ENCODE measurements around the gene DPF3. TPM values are rescaled to one million over a fixed set of nuclear protein-coding genes. Genes with fewer than 3 reads are reported as not detected.

The DPF3 gene
- total RNA-seq, 4 donors from 2014 or later = 0.22 to 5.4 (median 2.7) TPM

DNA sequence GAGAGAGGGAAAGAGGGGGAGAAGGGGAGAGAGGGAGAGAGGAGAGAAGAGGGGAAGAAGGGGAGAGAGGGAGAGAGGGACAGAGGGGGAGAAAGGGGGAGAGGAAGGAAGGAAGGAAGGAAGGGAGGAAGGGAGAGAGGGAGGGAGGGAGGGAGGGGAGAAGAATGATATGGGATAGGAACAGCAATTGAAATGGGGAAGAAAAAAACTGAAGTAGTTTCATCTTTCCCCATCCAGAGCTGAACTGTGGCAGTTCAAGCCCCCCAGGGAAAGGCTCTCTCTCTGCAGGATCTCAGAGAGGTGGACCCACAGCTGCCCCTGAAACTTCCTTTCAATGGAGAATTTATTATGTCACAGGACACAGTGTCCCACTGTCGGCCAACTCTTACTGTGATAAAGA is 136.9 kb downstream of the DPF3 start:
- Histone ChIP-seq H3K4me3 (no peak overlapping the region), H3K4me1 (no peaks in the 10 kb centered on the region), H3K27ac (no peak overlapping the region), H3K9me3 (peaks cover 0 to 46% (median 18%) of the 10 kb centered on the region in 4 donors), H3K36me3 (no peaks in the 10 kb centered on the region), H3K27me3 (no peaks in the 10 kb centered on the region)
- TF ChIP-seq POLR2A (IDR thresholded peaks at IDR 0.05) = no peak
- TF ChIP-seq EP300 (IDR thresholded peaks at IDR 0.05) = no peak
- TF ChIP-seq, protein P1, sequence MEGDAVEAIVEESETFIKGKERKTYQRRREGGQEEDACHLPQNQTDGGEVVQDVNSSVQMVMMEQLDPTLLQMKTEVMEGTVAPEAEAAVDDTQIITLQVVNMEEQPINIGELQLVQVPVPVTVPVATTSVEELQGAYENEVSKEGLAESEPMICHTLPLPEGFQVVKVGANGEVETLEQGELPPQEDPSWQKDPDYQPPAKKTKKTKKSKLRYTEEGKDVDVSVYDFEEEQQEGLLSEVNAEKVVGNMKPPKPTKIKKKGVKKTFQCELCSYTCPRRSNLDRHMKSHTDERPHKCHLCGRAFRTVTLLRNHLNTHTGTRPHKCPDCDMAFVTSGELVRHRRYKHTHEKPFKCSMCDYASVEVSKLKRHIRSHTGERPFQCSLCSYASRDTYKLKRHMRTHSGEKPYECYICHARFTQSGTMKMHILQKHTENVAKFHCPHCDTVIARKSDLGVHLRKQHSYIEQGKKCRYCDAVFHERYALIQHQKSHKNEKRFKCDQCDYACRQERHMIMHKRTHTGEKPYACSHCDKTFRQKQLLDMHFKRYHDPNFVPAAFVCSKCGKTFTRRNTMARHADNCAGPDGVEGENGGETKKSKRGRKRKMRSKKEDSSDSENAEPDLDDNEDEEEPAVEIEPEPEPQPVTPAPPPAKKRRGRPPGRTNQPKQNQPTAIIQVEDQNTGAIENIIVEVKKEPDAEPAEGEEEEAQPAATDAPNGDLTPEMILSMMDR (IDR thresholded peaks at IDR 0.05) = no peak
- DNase-seq (ENCODE audit: low spot score in 2 of 2) = no peak
- 57 to 65% methylated on average over 1 of the region's 1 CpG for WGBS, 2 donors

DNA sequence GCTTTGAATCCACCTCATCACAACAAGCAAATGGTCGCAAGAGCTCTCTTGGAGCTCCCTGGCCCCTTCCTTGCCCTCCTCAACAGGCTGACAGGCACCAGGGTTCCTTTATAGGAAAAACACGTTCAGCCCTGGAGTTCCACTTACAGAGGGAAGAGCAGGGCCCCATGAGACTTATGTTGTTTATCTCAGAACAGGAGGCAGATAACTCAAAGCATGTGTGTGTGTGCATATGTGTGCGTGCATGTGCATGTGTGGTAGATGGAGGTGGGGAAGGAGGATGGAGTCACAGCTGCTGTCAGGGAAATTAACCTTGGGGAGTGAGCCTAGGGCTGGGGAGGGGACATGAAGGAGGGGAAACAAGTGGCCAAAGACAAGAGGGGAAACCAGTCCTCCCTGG is 138.1 kb downstream of the DPF3 start:
- TF ChIP-seq EP300 (IDR thresholded peaks at IDR 0.05) = no peak
- no peak for TF ChIP-seq POLR2A (IDR thresholded peaks at IDR 0.05)

DNA sequence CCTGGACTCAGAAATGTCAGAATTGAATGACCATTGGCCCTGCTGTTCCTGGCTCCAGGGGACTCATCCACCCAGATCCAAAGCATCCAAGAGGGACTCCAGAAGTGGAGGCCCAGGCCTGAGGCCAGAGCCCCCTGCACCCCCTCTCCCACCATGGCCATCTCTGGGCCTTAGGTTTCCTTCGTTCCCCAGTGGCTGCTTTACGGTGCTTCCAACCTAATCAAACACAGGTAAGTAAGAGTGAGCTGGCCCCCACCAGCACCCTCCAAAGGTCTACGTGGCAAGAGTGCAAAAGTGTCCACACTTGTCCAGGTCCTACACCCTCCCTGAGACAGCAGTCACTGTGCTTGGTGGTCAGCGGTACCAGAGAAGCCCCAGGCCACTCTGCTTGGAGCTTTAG is 139.0 kb downstream of the DPF3 start:
- DNase-seq (ENCODE audit: low spot score in 2 of 2) = no peak
- Histone ChIP-seq H3K4me3 (no peak overlapping the region), H3K9me3 (peaks cover 0 to 26% (median 10%) of the 10 kb centered on the region in 4 donors), H3K4me1 (no peaks in the 10 kb centered on the region), H3K36me3 (no peaks in the 10 kb centered on the region), H3K27ac (no peak overlapping the region), H3K27me3 (no peaks in the 10 kb centered on the region)
- WGBS, 2 donors = 82 to 98% methylated on average over 4 of the region's 4 CpGs
- TF ChIP-seq POLR2A (IDR thresholded peaks at IDR 0.05) (no peak), EP300 (IDR thresholded peaks at IDR 0.05) (no peak)
- TF ChIP-seq, protein P1 (IDR thresholded peaks at IDR 0.05) = no peak

More for the DNA sequence above, 138.1 kb downstream of the DPF3 start:
- 66 to 81% methylated on average over 3 of the region's 3 CpGs for WGBS, 2 donors
- no peak overlapping the region for H3K27ac ChIP-seq
- no peaks in the 10 kb centered on the region for H3K27me3 ChIP-seq
- no peak for DNase-seq (ENCODE audit: low spot score in 2 of 2)
- H3K9me3 ChIP-seq = peaks cover 0 to 34% (median 13%) of the 10 kb centered on the region in 4 donors
- no peaks in the 10 kb centered on the region for H3K4me1 ChIP-seq
- H3K4me3 ChIP-seq = no peak overlapping the region
- H3K36me3 ChIP-seq = no peaks in the 10 kb centered on the region

DNA sequence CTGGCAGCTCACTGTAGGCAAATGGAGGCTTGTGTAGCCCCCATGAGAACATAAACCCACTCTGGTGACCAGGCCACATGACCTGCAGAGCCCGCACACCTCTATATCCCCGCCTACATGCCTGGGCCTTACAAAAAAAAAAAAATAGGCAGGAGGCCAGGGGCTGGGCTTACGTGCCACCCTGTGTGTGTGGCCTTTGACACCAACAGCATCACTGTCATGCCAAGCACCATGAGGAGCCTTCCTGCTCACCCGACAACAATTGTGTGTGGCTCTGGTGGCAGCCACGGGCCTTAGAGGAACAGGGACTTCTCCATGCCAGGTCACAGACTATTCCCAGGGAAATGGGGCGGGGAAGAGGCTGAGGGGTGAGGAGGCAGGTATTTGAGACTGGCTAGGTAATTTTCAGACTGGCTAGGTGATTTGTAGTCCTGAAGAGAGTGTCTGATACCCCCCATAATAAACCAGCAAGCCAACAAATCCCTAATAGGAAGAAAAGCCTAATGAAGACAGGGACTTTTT is 140.0 kb downstream of the DPF3 start:
- 86% methylated on average over 6 of the region's 6 CpGs for WGBS, 2 donors
- Histone ChIP-seq H3K27me3 (no peaks in the 10 kb centered on the region), H3K36me3 (no peaks in the 10 kb centered on the region), H3K27ac (no peak overlapping the region), H3K9me3 (peaks cover 0 to 21% (median 5%) of the 10 kb centered on the region in 4 donors), H3K4me1 (no peaks in the 10 kb centered on the region), H3K4me3 (no peak overlapping the region)
- DNase-seq (ENCODE audit: low spot score in 2 of 2) = no peak
- TF ChIP-seq, protein P1 (IDR thresholded peaks at IDR 0.05) = no peak
- TF ChIP-seq EP300 (IDR thresholded peaks at IDR 0.05) (no peak), POLR2A (IDR thresholded peaks at IDR 0.05) (no peak)

DNA sequence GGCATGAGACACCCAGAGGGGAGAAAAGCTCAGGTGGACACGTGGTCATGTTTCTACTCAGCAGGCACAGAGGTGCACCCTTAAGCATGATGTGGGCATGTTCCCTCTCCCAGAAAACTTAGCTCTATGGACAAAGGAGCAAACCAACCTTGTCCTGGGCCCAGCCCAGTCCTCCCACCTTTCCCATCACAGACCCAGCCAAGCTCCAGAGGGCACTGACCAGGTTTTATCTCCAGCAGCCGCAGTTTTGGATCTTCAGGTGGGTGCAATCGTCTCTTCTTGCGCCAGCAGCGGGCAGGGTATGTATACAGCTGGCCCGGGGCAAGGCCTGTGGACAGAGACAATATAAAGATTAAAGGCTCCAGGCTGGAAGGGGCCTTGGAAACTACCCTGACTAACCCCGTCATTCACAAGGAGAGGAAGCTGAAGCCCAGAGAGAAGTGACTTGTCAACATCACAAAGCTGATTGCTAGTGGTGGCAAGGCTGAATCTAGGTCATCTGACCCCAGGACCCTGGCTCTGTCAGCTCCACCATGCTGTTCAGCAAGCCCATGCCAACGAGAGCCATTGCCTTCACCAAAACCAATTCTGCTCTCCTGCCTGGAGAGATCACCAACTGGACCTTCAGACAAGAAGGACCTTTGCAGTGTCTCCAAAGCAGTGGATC is 140.7 kb downstream of the DPF3 start:
- H3K4me3 ChIP-seq = no peak overlapping the region
- H3K36me3 ChIP-seq = no peaks in the 10 kb centered on the region
- no peaks in the 10 kb centered on the region for H3K27me3 ChIP-seq
- no peaks in the 10 kb centered on the region for H3K4me1 ChIP-seq
- WGBS, 2 donors = 82 to 84% methylated on average over 7 to 8 of the region's 8 CpGs
- peaks cover 0 to 20% (median under 1%) of the 10 kb centered on the region in 4 donors for H3K9me3 ChIP-seq
- TF ChIP-seq POLR2A (IDR thresholded peaks at IDR 0.05) (no peak), EP300 (IDR thresholded peaks at IDR 0.05) (no peak)
- TF ChIP-seq, protein P1 (IDR thresholded peaks at IDR 0.05) = no peak
- no peak overlapping the region for H3K27ac ChIP-seq
- DNase-seq (ENCODE audit: low spot score in 2 of 2) = no peak
